ENCODE data around the gene FCGR1A.
"Not testable (repeated sequence)": the region's sequence is repeated elsewhere in the genome, so short reads cannot be mapped to it uniquely, and the experiment has no call there.

Gene FCGR1A

DNA sequence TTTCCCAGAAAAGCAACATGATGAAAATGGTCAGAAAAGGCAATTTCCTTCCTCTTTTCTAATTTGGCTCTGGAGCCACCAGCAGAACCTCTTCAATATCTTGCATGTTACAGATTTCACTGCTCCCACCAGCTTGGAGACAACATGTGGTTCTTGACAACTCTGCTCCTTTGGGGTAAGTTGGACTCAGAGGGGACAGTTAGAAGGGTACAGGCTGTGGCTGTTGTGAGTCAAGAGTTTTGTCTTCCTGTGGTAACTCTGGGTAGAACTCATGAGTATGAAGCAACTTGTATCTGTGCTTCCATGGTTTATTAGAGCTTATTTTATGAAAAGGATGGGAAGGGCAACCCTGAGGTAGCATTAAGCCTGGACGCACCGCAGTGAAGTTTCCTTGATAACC, at the start of gene FCGR1A:
TSS of gene FCGR1A (plus strand) at position 95 of the 400 bp plus-strand sequence. CDS start at position 145, 50 bp downstream.
- DNase-seq (ENCODE audit: low read depth); H3K4me3 ChIP-seq (ENCODE audit: low read depth, low read length): not testable (repeated sequence)

DNA sequence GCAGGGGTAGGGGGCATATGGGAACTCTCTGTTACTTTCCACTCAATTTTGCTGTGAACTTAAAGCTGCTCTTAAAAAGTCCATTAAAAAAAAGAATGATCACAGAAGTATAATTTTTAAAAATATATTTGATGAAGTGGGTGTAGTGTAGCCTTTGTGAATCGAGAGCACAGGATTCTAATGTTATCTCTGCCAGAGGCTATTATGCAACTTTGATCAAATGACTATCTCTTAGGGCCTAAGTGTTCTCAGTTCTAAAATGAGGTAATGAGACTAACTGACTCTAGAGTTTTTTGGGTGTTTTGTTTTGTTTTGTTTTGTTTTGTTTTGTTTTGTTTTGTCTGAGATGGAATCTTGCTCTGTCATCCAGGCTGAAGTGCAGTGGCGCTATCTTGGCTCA, 49.7 kb upstream of the FCGR1A start:
- DNase-seq (ENCODE audit: low read depth); H3K4me3 ChIP-seq (ENCODE audit: low read depth, low read length): not testable (repeated sequence)

DNA sequence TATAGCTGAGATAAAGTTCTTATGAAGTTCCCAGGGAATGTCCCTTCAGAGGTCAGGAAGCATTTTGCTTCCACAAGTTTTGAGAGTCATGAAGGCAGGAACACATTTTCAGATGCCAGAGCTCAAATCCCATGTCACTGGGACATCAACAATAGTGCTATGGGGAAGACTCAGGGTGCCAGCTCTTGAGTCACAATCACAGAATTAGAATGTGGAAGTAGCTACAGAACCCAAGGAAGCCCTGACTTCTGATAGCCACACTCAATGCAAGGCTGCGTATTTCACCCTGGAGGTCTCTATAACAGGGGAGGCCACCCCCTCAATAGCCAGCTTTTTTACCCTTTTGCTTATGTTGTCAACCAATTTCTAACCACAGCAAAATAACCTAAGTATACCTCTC, 47.8 kb upstream of the FCGR1A start:
- not testable (repeated sequence) for DNase-seq (ENCODE audit: low read depth); H3K4me3 ChIP-seq (ENCODE audit: low read depth, low read length)

DNA sequence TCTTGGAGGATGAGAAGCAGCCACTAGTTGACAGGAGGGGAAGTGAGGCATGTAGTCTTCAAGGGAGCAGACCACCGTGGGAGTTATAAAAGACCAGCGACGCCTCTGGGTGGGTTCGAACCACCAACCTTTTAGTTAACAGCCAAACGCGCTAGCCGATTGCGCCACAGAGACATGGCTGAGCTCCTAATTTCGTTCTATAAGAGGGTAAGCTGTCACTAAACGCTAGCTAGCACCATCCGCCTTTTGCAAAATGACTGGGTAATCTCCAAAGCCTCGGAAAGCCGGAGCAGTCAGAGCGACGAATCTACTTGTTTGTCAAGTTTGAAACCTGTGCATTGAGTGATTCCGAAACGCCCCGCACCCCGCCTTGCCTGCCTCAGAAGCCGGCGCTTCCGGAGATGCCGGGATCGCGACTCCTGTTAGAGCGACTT, 42.3 kb upstream of the FCGR1A start:
- not testable (repeated sequence) for DNase-seq (ENCODE audit: low read depth); H3K4me3 ChIP-seq (ENCODE audit: low read depth, low read length)

DNA sequence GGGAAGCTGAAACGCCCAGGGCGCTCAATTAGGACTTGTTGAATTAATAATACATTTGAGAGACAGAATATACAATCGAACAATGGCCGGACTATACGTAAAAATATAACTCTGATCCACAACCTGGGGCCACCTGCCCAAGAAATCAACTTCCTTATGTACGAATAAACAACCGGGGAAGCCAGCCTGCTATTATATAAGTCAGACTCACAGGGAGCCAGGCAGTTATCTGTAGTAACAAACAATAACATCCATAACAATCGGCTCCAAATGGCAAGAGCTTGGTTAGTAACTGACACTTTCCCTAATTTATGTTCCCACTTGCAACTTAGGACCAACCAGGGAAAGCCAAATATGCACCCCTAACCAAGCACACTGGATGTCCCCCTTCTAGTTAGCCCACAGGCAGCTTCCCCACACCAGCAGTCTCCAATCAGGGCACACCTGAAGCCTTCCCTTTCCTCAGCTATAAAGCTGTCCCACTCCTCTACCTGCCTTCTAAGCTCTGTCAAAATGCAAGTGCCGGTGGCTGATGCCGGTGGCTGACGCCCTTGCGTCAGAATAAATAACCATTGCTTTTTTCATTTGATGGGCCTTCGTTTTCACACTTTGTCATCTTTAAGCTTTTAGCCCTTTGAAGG, 41.8 kb upstream of the FCGR1A start:
- DNase-seq (ENCODE audit: low read depth); H3K4me3 ChIP-seq (ENCODE audit: low read depth, low read length): not testable (repeated sequence)

DNA sequence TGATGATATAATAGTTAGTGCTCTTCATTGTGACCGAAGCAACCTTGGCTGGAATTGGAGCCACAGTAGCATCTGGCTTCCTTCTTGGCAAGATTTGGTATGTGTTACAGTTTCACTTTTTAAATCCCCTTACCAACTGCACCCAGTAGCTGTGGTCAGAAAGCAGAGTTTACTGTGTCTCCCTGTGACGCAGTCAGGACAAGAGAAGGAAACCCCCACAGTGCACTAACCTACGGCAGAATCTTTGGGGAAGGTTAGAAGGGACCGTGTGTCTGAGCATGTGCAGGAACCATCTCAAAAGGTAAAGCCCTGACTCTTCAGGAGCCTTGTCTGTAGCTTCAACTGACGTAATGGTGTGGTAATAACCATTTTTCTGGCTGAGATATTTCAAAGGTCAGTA, 40.6 kb upstream of the FCGR1A start:
- H3K4me3 ChIP-seq (ENCODE audit: low read depth, low read length); DNase-seq (ENCODE audit: low read depth): not testable (repeated sequence)

DNA sequence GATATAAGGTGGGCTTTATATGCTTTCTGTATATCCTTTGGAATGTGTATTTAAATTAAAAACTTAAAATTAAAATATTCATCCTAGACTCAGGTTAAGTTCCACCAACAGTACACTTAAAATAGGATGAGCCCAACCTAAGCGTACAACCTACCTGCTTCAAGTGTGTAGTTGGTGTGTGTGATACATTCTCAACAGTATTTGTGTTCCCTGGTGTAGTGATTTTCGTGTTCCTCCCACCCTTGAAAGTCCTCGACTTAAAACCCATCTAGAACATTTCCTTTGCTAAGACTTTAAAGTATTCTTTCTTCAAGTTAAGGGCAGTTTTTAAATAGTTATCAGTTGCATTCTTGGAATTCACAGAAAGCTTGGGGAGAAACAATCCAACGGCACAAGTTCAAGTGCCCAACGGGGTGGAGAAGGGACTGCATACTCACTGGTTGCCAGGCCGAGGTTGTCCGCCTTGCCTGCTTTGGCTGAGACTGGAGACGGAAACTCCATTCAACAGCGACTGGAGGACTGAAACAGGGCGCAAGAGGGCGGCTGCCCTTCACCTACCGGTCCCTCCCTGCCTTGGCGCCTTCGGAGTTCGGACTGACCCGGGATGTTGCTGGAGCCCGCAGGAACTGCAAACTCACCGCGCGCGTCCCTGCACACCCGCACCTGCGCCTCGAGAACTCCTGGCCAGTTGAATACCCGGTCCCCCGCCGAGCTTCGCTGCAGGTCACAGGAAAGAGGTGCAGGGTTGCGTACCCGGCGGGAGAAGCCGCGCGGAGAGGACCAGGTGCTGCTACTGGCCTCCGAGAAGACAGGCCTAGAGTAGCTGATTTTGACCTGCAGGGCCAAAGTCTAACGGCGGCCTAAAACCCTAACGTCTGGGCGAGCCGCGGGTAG, 35.8 kb upstream of the FCGR1A start:
- DNase-seq (ENCODE audit: low read depth) = not testable (repeated sequence)

DNA sequence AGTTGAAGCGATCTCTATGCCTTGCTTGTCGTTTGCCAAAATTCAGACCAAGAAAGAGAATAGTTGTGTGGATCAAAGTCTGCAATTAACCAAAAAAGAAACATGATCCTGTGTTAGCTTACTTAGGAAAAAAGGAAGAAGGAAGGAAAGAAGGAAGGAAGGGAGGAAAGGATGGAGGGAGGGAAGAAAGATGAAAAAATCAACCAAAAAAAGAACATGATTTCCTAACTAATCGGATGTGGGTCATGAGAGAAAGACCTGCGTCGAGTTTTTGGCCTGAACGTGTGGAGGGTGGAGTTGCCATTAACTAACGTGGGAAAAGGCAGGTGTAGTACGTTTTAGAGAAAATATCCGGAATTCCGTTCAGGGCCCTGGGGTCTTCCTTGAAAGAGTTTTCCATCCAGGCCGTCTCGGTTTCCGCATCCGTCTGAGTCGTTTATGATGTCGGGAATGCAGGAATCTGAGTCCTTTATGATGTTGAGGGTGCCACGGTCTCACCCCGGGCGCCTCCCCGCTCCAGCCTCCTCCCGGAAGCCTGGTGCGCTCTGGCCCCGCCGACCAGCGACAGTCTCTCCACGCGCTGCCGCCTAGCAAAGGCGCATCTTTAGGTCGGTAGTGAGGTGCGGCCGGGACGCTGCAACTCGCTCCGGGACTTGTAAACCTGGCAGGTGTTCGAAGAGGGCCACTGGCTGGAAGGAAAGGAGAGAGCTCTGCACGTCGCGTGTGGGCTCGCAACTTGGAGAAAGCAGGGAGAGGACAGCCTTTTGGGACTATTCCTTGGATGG, 34.9 kb upstream of the FCGR1A start:
- DNase-seq (ENCODE audit: low read depth); H3K4me3 ChIP-seq (ENCODE audit: low read depth, low read length): not testable (repeated sequence)

More for the DNA sequence above, 35.8 kb upstream of the FCGR1A start:
- not testable (repeated sequence) for H3K4me3 ChIP-seq (ENCODE audit: low read depth, low read length)

DNA sequence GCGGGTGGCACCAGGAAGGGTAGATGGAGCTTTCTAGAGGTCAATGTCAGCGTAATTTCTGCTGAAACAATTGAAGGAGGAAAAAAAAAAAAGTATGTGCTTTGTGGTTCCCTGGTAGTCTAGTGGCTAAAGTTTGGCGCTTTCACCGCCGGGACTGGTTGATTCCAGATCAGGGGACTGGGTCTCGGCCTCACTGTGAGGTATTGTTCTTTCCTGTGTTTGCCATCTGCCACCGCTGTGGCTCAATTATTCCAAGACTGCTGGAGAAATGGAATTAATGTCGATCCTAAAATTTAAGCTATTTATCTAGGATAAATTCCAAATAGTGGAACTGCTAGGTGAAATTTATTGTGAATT, 34.4 kb upstream of the FCGR1A start:
- H3K4me3 ChIP-seq (ENCODE audit: low read depth, low read length); DNase-seq (ENCODE audit: low read depth): not testable (repeated sequence)

DNA sequence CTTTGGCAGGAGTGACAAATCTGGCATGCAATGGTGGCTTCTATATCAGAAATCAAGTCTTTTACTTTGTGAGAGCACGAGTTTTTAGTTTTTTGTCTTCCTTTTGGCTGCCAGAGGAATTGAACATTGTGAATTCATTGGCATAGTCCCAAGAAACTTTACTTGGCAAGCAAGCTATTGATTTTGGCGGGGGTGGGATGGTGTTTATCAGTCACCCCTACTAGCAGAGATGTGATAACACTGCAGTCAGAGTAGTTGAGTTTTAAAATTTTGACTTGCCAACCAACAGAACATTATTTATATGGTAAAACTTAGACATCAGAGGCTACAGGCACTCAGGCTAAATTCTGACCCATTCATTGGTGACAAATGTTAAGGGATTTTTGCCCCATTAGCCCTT, 31.9 kb upstream of the FCGR1A start:
- DNase-seq (ENCODE audit: low read depth); H3K4me3 ChIP-seq (ENCODE audit: low read depth, low read length): not testable (repeated sequence)

DNA sequence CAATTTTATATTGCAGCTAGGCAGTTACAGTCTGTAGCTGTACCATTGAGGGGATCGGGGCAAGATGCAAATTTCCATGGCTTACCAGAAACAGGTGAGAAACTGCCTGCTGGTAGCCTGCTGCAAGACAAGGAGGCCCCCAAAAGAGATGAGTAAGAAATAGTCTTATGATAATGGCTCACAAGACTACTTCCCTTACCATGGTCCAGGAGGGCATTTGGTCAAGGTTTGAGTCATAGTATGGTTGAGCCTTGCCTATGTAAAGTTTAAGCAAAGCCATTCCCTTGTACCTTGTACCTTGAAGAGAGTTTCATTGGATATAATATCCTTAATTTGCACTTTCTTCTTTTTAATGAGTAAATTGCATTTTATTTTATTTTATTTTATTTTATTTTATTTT, 30.3 kb upstream of the FCGR1A start:
- H3K4me3 ChIP-seq (ENCODE audit: low read depth, low read length); DNase-seq (ENCODE audit: low read depth): not testable (repeated sequence)

DNA sequence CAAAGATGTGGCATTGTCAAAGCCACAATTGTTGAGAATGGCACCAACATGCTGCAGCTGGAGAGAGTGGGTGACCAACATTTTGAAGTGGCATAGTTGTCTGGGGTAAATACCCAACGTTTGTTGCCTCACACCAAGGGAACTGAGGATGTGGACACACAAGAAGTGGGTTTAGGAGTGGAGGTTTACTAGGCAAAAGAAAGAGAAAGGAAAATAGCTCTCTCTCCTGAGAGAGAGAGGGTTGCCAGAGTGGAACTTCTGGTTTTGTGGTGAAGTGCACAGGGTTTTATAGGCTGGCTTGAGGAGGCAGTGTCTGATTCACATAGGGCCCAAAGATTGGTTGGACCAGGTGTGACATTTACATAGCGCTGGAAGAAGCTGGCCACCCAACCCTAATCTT, 29.0 kb upstream of the FCGR1A start:
- DNase-seq (ENCODE audit: low read depth); H3K4me3 ChIP-seq (ENCODE audit: low read depth, low read length): not testable (repeated sequence)

DNA sequence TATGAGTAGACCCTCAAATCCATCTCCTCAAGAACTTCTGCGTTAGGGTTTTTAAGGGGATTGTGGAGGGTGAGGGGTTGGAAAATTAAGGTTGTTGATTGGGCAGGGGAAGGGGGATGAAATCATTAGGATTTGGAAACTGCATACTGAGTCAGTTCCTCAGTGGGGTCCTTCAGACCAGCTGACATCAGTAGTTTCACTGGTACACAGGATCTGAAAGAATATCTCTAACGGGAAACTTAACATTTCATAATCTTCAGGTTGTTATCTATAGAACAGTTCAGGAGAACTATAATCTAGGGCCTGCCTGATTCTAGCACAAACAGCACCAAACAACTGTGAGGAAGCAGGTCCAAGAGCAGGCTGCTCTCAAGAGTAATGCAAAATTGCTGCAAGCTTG, 27.2 kb upstream of the FCGR1A start:
- DNase-seq (ENCODE audit: low read depth); H3K4me3 ChIP-seq (ENCODE audit: low read depth, low read length): not testable (repeated sequence)

DNA sequence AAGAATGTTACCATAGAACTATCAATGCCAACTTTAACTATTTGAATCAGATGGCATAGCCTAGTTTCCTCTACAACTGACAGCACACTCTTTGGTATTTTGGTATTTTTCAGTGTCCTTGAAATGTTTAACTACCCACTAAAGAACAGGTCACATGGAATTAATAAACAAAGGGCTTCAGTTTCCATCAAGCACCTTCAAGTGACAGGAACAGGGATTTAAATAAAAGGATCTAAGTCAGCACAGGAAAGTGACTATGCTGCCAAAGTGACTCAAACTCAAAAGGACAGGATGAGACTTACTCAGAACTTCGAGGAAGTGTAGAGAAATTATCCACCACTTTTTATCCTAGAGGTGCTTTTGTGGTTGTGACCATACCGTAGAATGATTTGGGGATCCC, 20.2 kb upstream of the FCGR1A start:
- DNase-seq (ENCODE audit: low read depth) = not testable (repeated sequence)

DNA sequence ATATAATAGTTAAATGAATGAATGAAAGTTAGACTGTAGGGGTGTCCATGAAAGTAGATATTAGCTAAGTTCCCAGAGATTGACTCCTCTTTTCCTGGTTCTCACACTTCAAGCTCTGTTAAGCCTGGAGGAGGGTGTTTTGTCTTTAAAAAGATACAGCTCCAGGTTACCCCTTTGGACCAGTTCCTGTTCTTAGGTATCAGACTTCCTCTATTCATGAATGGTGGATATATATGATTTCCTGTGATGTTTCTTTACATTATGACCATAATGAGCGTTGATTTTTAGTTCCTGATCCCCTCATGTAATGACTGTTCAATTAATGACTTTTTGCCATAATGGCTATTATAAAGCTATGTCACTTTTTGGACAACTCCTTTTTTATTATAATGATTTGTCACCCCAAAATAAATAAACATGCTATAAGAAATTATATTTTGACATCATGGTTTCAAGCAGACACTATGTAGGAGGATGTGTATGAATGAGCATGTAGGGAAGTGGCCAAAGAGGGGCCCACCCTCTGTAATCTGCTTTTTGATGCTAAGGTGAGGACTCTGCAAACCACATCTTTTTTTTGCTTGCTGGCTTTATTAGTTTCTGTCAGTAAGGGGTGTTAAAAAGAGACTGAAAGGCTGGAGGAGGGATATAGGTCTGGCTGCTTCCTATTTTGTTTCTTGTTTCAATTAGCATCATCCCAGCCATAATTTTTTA, 18.2 kb upstream of the FCGR1A start:
- not testable (repeated sequence) for DNase-seq (ENCODE audit: low read depth); H3K4me3 ChIP-seq (ENCODE audit: low read depth, low read length)

More for the DNA sequence above, 20.2 kb upstream of the FCGR1A start:
- not testable (repeated sequence) for H3K4me3 ChIP-seq (ENCODE audit: low read depth, low read length)

DNA sequence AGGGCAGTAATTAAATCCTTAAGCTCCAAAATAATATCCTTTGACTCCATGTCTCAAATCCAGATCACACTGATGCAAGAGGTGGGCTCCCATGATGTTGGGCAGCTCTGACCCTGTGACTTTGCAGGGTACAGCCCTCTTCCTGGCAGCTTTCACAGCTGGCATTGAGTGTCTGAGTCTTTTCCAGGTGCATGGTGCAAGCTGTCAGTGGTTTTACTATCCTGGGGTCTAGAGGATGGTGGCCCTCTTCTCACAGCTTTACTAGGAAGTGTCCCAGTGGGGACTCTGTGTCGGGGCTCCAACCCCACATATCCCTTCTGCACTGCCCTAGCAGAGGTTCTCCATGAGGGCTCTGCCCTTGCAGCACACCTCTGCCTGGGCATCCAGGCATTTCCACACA, 16.3 kb upstream of the FCGR1A start:
- DNase-seq (ENCODE audit: low read depth); H3K4me3 ChIP-seq (ENCODE audit: low read depth, low read length): not testable (repeated sequence)

DNA sequence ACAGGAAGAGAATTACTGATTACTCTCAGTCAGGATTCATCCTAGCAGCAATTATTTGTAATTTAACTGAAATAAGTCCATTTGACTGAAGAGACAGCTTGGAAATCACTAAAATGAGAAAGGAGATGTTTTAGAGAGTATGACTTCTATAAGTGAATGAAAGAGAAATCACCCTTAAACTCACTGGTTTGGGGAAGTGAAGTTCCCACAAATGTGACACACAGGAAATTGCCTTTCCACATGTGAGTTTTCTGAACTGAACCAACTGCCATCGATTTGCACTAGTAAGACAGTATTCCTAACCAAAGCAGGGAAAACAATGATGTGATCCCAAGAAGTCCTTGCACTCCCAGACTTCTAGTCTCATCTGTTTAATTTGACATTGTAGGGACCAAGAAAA, 13.3 kb upstream of the FCGR1A start:
- not testable (repeated sequence) for DNase-seq (ENCODE audit: low read depth)

DNA sequence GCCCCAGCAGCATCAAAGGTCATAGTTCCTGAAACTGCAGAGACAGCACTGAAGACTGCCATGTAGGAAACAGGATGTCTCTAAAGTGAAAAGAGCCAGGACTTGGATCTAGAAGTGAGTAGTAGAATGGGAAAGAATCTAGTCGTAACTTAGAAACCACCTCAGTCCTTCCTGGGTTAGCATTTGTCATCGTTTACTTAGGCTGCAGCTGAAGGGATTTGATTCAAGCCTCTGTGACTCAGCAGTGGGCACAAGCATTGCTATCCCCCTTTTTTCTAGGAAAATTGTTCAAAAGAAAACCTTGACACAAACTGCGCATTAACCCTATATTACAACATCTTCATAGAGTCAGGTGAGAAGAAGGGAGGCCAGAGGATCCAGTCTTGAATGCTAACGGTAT, 11.8 kb upstream of the FCGR1A start:
- not testable (repeated sequence) for H3K4me3 ChIP-seq (ENCODE audit: low read depth, low read length); DNase-seq (ENCODE audit: low read depth)

More for the DNA sequence above, 13.3 kb upstream of the FCGR1A start:
- not testable (repeated sequence) for H3K4me3 ChIP-seq (ENCODE audit: low read depth, low read length)

Measured in choroid plexus epithelial cell (primary cell).